Coronary artery (tissue), 2 donors: ENCODE results near the gene PSMD13.

Experiments used
- DNase-seq: peaks from one replicate; pipeline ENCODE4 v3.0.0-alpha.2; 2017; ENCODE audit warnings: low spot score
- H3K27ac ChIP-seq, 2 donors: fragments of 200-600 bp; sonication (generic); one replicate each; pipeline ENCODE4 v1.5.1; 2016 to 2019
- H3K4me3 ChIP-seq: fragments of 200-600 bp; sonication (generic); 2 replicates; pipeline ENCODE4 v1.5.1; 2016; ENCODE audit warnings: mild to moderate bottlenecking, moderate library complexity
- CTCF ChIP-seq: fragments of 200-600 bp; sonication (generic); IDR thresholded peaks from one replicate; pipeline ENCODE4 v1.5.1; 2019; ENCODE audit warnings: antibody characterized with exemption

PSMD13 gene

GRCh38 chr11:210803-211180 is 26.0 kb upstream of the PSMD13 start:
- no peak for DNase-seq
- TF ChIP-seq CTCF, result no peak
- peak overlapping the region in 1 of 2 donors; percentile 21 for H3K27ac ChIP-seq
- H3K4me3 ChIP-seq, result peak overlapping the region; percentile 77

GRCh38 chr11:211295-211694 is 25.5 kb upstream of the PSMD13 start:
- Histone ChIP-seq H3K27ac (no peak overlapping the region), H3K4me3 (no peak overlapping the region)
- DNase-seq, result no peak
- no peak for TF ChIP-seq CTCF

GRCh38 chr11:211741-212140 is 25.0 kb upstream of the PSMD13 start:
- H3K4me3 ChIP-seq, result no peak overlapping the region
- DNase-seq, result no peak
- H3K27ac ChIP-seq, result no peak overlapping the region
- TF ChIP-seq CTCF, result no peak

- Histone ChIP-seq H3K4me3 (no peak overlapping the region), H3K27ac (no peak overlapping the region)
- no peak for TF ChIP-seq CTCF
- no peak for DNase-seq
These were observed 24.4 kb upstream of the PSMD13 start for GRCh38 chr11:212150-213100.

- no peak for TF ChIP-seq CTCF
- DNase-seq, result no peak
- H3K27ac ChIP-seq, result no peak overlapping the region
- H3K4me3 ChIP-seq, result no peak overlapping the region
These were observed 23.7 kb upstream of the PSMD13 start for GRCh38 chr11:213111-213510.

- DNase-seq, result no peak
- no peak overlapping the region for H3K27ac ChIP-seq
- TF ChIP-seq CTCF, result no peak
These were observed 22.7 kb upstream of the PSMD13 start for GRCh38 chr11:214083-214482.

GRCh38 chr11:215581-216037 is 21.2 kb upstream of the PSMD13 start:
- no peak overlapping the region for H3K27ac ChIP-seq
- DNase-seq, result no peak
- H3K4me3 ChIP-seq, result no peak overlapping the region
- TF ChIP-seq CTCF, result no peak

More at GRCh38 chr11:214083-214482, 22.7 kb upstream of the PSMD13 start:
- no peak overlapping the region for H3K4me3 ChIP-seq
